ACHN (cell line): ENCODE results near the gene PRR9.
A peak's percentile ranks its signal among the peaks of the same experiment; 100 is the strongest.
"Not testable (repeated sequence)": the region's sequence is repeated elsewhere in the genome, so short reads cannot be mapped to it uniquely, and the experiment has no call there.

Experiments
- DNase-seq: peaks from one replicate; pipeline ENCODE4 v3.0.0-alpha.2; 2015
- in situ Hi-C: cut with HindIII; loops from 2 replicates; pipeline ENCODE4 v1.10.0; 2017; ENCODE audit warnings: low sequenced_read_pairs, low pct_ligation_motif_present, low pct_unique_long_range_greater_than_20kb

PRR9 gene

DNA sequence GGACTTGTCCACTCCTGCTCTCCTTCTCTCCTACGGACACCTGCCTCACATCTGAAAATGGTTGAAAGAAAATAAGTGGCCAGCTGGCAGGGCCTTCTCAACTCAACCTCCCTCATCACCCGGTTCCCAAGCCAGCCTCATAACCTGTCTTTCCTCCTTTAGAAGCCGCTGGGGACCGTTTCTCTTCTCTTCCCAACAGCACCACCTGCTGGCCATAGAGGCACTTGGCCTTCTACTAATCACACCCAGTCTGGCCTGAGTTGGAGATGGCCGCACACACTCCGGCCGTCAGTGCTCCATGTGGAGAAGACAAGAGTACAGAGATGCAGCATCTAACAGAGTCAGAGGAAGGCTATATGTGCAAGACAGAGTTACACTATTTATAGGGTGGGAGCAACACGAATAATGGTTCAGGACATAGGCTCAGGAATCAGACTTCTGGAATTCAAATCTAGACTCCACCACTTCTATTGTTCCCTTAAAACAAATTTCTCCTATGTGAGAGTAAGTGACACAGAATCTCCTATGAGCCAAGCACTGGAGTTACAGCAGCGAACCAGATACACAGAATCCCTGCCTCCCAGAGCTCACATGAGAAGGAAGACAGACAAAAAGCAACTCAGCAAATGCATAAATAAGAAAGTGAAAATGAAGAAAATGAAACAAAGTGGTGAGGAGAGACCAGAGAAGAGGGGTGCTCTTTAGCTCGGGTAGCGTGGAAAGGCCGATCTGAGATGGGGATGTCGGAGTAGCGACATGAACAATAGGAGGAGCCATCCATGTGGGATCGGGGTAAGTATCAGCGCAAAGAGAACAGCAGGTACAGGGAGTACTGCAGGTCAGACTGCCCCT is 5.9 kb downstream of the PRR9 start:
- in situ Hi-C loops = not testable (repeated sequence)
- peak; percentile 61 for DNase-seq

DNA sequence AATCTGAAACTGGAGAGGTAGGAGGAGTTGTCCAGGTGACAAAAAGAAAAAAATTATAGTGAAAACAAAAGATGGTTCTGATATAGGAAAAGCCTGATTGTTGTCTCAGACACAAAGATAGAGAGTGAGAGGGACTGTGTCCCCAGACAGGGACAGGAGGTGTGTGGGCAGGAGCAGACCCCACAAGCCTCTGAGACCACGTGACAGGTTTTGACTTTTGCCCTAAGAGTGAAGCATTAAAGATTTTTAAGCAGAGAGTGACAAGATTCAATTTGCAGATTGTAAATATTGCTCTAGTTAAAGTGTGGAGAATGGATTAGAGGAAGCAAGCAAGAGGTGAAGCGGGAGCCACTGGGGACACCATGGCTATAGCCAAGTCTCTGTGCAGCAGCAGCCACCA is 10.4 kb downstream of the PRR9 start:
- DNase-seq = no peak
- in situ Hi-C loops = no loop called here

DNA sequence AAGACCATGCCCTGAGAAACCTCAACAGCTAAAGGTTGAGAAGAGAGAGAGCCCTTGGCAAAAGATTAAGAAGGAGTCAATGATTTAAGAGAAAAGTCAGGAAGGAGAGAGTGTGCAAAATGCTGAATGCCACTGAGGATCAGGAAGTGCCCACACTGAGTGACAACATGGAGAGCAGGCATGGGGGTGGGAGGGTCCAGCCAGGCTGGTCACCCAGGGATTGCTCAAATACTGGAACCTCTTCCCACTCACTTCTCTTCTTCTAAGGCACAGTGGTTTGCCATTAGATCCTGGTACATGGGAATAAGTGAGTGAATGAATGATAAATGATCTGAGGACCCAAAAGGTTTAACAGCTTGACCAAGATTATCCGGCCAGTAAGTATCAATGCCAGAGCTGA is 11.1 kb downstream of the PRR9 start:
- in situ Hi-C loops = no loop called here
- no peak for DNase-seq

DNA sequence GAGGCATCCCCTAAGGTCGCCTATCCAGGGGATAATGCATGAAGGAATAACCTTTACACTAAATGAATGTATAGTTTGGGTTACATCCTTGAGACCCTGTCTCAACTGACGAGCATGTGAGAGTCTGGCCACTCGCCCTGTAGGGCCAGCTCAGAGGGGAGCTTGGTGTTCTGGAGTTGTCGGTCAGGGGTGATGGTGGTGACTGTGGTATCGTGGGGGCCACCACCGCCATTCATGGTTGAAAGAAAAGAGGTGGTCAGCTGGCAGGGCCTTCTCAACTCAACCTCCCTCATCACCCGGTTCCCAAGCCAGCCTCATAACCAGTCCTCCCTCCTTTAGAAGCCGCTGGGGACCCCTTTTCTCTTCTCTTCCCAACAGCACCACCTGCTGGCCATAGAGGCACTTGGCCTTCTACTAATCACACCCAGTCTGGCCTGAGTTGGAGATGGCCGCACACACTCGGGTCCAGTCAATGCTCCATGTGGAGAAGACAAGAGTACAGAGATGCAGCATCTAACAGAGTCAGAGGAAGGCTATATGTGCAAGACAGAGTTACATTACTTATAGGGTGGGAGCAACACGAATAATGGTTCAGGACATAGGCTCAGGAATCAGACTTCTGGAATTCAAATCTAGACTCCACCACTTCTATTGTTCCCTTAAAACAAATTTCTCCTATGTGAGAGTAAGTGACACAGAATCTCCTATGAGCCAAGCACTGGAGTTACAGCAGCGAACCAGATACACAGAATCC is 11.9 kb downstream of the PRR9 start:
- in situ Hi-C loops, DNase-seq: not testable (repeated sequence)

DNA sequence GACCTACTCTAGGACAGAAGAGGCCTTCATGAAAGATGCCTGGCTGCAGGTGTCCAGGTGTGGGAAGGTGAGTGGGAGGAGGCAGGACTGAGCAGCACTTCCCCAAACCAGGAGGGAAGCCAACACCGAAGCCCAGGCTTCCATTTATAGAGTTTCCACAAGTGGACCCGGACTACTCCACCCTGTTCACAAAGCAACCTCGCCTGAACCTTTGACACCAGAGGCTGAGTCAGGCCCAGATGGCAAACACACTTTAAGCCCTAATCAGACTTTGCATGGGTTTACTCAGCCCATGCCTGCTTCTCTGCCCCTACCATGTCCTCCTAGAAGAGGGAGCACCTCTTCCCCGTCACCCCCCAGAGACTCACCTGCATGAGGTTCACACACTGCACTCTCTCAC is 14.0 kb downstream of the PRR9 start:
- no peak for DNase-seq
- in situ Hi-C loops = no loop called here

DNA sequence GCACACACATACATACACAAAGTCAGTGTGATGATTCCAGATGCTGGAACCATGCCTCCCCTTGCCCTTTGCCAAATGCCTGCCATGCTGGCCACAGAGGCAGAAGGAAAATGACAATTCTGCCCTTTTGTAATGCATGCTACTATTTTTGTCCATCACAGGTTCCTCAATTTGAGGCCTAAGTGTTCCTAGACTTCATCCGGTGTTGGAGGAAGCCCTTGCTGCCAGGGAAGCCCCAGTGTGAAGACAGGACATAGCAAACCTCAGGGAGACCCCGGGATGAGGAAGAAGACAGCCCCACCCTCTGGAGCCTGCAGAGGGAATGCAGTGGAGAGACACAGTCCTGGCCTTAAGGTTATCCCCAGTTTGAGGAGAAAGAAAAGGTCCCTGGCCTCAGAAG is 14.4 kb downstream of the PRR9 start:
- in situ Hi-C loops = no loop called here
- no peak for DNase-seq

DNA sequence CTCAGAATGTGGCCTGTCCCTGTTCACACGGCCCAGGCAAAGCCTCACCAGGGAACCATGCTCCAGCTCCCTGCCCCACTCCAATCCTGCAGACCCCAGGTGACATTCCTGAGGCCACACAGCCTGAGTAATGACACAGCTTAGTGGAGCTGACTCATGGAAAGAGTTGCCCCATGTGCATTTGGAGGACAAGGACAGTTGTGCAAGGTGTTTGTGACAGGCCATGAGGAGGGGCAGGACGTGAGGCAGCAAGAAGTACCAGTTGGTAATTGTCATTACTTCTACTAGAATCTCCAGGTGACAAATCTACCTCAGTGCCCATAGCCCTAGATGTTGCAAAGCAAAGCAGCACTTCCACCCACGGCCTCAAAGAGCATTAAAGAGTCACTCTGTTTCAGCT is 15.2 kb downstream of the PRR9 start:
- no peak for DNase-seq
- in situ Hi-C loops = no loop called here

DNA sequence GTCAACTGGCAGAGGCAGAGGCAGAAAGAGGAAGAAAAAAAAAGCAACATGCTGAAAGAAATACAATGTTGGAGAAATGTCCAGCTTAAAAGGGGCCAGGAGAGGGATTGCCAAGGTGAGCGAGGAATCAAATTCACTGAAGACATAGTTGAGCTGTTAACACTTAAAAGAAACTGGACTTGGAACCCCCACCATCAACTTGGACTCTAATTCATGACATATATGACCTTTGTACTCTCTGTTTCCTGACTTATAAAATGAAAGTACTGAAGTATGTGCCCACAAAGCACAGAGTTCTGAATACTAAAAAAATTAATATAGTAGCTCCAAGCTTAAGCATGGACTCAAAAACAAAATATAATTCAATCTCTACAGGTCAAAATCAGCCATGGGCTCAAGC is 16.1 kb downstream of the PRR9 start:
- DNase-seq = no peak
- in situ Hi-C loops = no loop called here

DNA sequence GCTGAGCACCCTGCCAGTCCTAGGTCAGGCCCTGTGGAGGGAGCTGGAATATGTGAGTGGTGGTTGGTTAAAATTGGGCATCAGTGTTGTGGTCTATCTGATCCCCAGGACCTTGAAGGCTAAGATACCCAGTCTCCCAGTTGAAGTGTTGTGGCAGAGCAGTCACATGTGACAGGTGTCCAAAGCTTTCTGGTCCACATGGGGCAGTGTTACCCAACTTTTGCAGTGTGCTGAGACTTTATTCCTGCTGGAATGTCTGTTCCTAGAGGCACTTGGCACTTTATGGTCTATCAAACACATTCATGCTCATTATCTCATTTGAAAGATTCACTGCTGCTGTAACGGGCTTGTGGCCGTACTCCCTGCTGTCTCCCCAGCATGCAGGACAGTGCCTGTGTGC is 21.1 kb downstream of the PRR9 start:
- DNase-seq = peak; percentile 13
- in situ Hi-C loops = no loop called here

DNA sequence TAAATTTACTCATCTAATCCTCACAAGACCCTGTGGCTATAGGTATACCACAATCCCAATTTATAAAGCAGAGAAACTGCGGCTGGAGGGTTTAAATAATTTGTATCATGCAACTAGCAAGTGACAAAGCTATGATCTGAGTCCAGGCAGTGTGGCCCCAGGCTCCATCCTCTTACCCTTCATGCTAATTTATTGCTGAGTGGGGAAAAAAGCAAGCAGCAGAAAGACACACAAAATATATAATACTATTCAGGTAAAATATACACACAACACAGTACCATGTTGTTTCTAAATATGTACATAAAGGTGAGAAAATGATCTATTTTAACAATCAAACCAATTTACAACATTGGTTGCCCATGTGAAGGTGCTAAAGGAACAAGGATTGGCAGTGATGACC is 24.8 kb downstream of the PRR9 start:
- in situ Hi-C loops = no loop called here
- no peak for DNase-seq

DNA sequence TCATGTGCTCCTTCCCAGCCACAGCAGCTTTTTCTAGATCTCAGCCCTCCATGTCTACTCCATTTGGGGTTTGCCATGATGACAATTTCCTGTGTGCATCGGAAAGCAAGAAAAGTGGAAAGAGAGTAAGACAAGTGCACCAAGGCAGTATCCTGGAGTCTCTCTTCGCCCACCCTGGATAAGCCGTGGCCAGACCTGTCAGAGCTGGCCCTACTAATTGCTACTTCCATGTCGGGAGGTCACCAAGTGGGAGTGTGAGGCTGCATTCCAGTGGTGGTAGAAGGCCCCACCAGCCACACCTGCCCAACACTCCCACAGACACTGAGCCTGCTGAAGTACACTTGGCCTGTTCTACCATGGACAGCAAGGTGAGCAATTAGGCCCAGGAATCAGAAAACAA is 28.1 kb downstream of the PRR9 start:
- in situ Hi-C loops = no loop called here
- DNase-seq = no peak

DNA sequence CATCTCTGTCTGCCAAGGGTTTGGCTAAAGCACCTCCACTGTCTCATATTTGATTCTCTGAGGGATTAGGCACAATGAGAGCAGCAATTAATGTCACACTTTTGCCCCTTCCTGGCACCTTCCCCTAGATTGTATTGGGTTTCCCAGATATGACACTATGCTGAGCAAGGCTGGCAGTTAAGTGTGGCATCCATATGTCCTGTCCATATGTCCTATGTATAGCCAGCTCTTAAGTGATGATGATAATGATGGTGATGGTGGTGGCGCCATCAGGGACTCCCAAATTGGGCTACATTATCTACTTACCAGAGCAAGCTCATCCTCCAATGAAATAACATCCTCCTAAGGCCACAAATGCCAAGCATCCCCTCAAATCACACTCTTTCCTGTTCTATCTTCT is 28.6 kb downstream of the PRR9 start:
- DNase-seq = no peak
- in situ Hi-C loops = no loop called here

DNA sequence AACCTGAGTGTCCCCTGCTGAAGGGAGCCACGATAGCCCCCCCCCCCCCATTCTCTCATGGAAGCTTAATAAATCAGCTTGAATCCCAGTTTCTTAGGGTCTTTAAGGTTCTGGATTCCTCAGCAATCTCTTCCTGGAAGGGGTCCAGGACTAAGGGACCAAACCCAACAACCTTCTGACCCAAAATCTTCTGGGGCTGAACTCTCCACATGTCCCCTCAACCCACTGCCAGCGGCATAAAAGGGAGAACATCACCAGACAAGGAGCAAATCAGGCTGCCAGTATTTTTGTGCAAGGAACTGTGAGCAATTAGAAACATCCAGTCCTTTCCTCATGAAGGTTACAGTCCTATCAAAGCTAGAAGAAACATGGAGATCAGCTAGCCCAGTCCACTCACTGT is 29.4 kb downstream of the PRR9 start:
- in situ Hi-C loops = no loop called here
- no peak for DNase-seq

DNA sequence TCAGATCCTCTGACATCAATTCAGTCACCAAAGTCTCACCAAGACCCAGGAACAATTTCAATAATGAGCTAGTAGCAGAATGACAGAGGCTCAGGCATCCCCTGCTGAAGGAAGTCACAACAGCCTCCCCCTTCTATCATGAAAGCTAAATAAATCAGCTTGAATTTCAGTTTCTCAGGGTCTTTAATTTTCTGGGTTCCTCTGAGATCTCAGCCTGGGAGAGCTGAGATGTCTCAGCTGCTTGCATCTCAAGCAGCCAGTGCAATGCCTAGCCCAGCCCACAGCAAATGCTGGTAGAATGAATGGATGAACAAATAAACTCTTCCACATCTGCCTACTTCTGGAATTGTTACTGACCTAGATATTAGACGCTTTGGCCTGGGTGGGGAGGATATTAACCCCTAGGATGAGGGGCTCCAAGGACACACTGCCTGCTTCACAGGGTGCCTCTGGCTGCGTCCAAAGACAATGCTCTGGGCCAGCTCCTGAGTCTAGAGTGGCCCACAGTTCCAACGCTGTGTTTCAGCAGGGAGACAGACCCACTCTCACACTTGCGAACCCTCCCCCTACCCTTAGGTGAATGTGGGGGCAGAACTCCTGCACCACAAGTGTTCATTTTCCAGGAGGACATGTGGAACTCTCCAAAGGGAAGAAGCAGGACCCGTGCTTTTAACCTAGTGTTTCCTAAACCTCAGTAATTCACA is 30.9 kb downstream of the PRR9 start:
- in situ Hi-C loops = no loop called here
- no peak for DNase-seq

DNA sequence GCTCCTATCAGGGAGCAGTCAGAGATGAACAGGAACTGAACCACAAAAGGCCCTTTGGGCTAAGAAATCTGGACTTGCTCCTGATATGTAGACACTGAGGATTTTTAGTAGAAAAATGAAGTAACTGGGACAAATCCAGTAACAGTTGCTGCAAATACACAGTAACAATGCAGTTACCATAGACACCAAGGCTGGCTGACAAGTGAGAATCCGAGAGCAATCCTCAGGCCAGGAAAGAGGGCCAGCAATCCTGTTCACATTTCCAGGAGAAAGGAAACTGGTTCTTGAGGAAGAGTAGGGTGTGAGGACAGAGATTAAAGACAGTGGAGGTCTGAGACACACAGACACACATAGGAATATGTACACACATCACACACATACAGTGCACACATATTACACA is 32.8 kb downstream of the PRR9 start:
- in situ Hi-C loops = no loop called here
- no peak for DNase-seq

DNA sequence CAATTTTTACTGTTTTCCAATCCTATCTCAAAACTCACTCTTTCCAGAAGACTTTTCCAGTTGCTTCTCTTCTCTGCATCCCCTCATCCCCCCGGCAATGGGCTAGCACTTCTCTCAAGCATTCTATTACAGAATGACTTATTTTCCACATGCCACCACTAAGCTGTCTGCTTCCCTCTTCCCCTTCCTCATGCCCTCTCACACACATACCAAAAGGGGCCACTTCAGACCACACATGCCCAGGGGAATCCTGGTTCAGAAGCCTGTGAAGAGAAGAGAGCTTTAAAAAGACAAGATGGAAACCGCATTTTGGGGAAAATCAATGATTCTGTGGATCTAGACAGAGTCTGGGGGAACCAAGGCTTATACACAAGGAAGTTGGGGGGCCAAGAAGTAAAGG is 33.7 kb downstream of the PRR9 start:
- no peak for DNase-seq
- in situ Hi-C loops = no loop called here

DNA sequence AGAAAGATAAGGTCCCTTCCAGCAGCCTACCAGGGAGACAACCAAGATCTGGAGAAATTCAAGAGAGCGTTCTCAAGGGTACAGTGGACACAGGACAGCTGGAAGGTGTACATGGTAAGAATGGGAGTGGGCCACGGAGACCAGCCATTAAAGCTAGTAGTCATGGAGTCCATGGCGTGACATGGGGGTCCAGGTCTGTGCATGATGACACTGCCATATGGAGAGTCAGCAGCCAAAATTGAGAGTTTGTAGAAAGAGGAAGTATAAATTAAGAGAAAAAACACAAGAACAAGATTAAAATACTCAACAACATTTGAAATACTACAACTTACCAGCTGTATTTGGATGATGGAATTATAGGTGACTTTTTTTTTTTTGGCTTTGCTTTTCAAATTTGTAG is 34.2 kb downstream of the PRR9 start:
- DNase-seq = no peak
- in situ Hi-C loops = no loop called here

DNA sequence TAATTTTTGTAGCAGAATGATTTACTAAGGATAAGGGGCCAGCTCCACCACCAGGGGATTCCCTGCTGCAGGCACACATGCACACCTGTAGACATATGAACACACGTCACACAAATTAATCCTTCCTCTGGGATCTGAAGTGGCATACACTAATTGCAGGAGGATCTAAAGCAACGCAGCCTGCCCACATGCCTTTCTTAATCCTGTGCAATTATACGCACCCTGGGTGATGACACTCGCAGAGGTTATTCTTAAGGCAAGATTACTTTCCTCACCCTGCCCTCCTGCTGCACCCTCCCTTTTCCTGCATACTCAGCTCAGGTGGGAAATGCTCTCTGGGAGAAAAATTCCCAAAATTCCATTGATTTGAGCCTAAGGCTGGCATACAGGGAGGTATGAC is 34.6 kb downstream of the PRR9 start:
- DNase-seq = no peak
- in situ Hi-C loops = no loop called here

DNA sequence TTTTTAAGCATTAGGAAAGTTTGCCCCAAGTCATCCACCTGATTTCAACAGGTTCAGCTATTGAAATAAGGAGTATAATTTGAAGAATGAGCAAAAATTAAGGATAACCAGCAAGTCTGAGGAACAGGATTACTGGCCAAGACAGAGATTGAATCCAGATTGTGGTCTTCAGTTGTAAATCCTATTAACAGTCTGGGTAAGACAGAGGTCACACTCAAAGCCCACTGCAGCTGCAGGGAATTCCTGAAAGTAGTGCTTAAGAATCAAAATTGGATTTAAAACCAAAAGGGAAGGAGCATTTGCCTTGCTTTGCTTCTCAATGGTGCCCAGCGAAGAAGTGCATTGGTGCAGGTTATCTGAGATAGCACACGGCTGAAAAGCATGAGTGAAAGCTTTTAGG is 35.7 kb downstream of the PRR9 start:
- in situ Hi-C loops = no loop called here
- DNase-seq = no peak

DNA sequence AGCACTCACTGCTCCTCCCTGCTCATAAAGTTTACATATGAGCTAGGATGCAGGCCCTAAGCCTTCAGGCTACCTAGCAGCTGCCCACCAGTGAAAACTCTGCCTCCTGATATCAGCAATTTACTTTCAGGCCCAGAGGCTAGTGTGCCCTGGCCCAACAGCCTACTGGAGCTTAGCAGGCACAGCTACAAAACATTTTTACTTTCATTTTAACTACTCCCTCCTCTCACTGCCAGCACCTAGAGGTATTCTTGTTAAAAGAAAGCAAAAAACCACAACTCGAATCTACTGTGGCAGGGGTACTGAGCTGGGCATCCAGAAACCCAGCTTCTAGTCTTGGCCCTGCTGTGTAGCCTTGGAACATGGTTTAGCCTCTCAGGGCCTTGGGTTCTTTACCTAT is 36.3 kb downstream of the PRR9 start:
- in situ Hi-C loops = no loop called here
- no peak for DNase-seq
